Activated CD4-positive, alpha-beta memory T cell treated with anti-CD3 and anti-CD28 coated beads for 36 hours (primary cell): ENCODE results near the gene USP11. TPM values are rescaled to one million over a fixed set of nuclear protein-coding genes. Genes with fewer than 3 reads are reported as not detected.

Experiments
- CTCF ChIA-PET: fragments of 350-600 bp; sonication (Branson Sonifier 250); formaldehyde crosslinking; loops from one replicate; lab custom pipeline; 2021; ENCODE audit warnings: antibody characterized with exemption, inconsistent platforms; lab: Charles Lee
- POLR2A ChIA-PET: fragments of 350-600 bp; sonication (Branson Sonifier 250); formaldehyde crosslinking; loops from one replicate; lab custom pipeline; 2021; ENCODE audit warnings: antibody characterized with exemption; lab: Charles Lee
- DNase-seq: peaks from one replicate; pipeline ENCODE4 v3.0.0-alpha.2; 2020
- H3K27ac Mint-ChIP-seq: one replicate; pipeline ENCODE4 v1.8.0; 2021; ENCODE audit warnings: mixed read lengths
- H3K27me3 Mint-ChIP-seq: one replicate; pipeline ENCODE4 v1.8.0; 2021; ENCODE audit warnings: mixed read lengths
- H3K36me3 Mint-ChIP-seq: one replicate; pipeline ENCODE4 v1.8.0; 2021; ENCODE audit warnings: mixed read lengths
- H3K4me1 Mint-ChIP-seq: one replicate; pipeline ENCODE4 v1.8.0; 2021; ENCODE audit warnings: low read depth, mixed read lengths
- H3K4me3 Mint-ChIP-seq: one replicate; pipeline ENCODE4 v1.8.0; 2021; ENCODE audit warnings: mild to moderate bottlenecking, mixed read lengths
- H3K9me3 Mint-ChIP-seq: one replicate; pipeline ENCODE4 v1.8.0; 2021; ENCODE audit warnings: mixed read lengths
- intact Hi-C: fragments of 100-400 bp; cut with micrococcal nuclease; formaldehyde crosslinking; loops from one replicate; pipeline ENCODE4 v1.15.1; 2023
- total RNA-seq, 2 experiments: library from RNA; stranded (reverse); gene quantifications; one replicate each; pipeline ENCODE4 v1.2.3, GENCODE V29; 2021

Gene USP11
- total RNA-seq, 2 experiments from 2014 or later, result 25.7 to 27.7 TPM

DNA sequence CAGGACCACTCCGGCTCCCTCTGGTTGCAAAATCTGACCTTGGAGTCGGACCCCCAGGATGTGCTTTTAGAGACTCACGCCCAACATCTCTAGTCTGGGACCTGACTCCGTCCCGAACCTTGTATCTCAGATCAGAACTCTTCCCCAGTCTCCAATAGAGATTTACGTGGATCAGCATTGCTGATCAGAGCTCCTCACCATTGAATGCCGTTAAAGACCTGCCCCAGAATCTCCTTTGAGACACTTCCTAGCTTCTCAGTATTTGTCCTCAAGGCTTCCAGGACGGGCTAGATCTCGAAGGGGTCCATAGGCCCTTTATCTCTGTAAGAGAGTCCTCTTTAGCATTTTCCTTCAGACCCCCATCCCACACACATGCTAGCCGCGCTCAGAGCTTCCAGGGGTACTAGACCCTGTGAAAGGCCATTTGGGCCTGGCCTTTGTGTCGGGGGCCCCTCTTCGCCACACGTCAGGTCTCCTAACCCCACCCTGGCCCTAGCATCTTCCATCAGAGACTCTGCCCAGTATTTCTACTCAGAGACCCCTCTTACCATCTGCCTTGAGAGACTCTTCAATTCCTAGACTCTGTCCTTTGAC is 38.5 kb upstream of the USP11 start:
- POLR2A ChIA-PET, result interaction anchor here (1.2 to 1.3 kb wide), 2 partner anchors 11 to 41 kb away, joined by 4 to 5 read pairs; no protein-coding TSS in a partner anchor
- Mint-ChIP-seq H3K9me3 (no peaks in the 10 kb centered on the region), H3K27me3 (no peaks in the 10 kb centered on the region), H3K4me1 (peaks cover 47% of the 10 kb centered on the region), H3K4me3 (peak overlapping the region; percentile 92), H3K27ac (peak overlapping the region; percentile 91), H3K36me3 (peaks cover 31% of the 10 kb centered on the region)
- CTCF ChIA-PET, result interaction anchor here (1.0 to 1.8 kb wide), 3 partner anchors 190 to 329 kb away, joined by 4 to 7 read pairs (median 5); no protein-coding TSS in a partner anchor
- intact Hi-C loops, result loop anchor here (5.0 kb wide), 1 partner anchor 458 kb away; the partner anchor contains the start of gene ELK1
- DNase-seq, result no peak

DNA sequence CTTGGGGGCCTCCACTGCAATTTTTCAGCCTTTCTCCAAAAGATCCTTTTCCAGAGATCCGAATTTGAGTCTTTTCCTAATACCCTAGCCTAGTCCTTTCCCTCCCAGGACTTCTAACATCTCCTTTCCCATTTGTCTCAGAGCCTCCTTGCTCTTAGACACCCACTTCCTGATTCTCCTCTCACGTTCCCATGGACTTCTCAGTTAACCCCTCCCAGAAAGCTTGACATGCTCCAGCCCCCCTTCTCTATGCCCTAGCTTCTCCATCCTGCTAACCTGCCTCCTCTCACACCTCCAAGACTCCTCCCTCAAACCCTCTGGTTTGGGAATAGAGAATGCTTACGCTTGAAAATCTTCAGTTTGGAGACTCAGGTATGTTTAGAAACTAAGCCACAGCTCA is 36.7 kb upstream of the USP11 start:
- H3K4me3 Mint-ChIP-seq, result peak overlapping the region; percentile 92
- intact Hi-C loops, result no loop called here
- DNase-seq, result no peak
- CTCF ChIA-PET, result interaction anchor here (0.9 to 1.2 kb wide), 3 partner anchors 19 to 327 kb away, joined by 3 read pairs; no protein-coding TSS in a partner anchor
- H3K27me3 Mint-ChIP-seq, result no peaks in the 10 kb centered on the region
- H3K36me3 Mint-ChIP-seq, result peaks cover 37% of the 10 kb centered on the region
- POLR2A ChIA-PET, result interaction anchor here (1.1 kb wide), 1 partner anchor 188 kb away, joined by 4 read pairs; no protein-coding TSS in a partner anchor
- H3K4me1 Mint-ChIP-seq, result peaks cover 42% of the 10 kb centered on the region
- H3K27ac Mint-ChIP-seq, result peak overlapping the region; percentile 73
- H3K9me3 Mint-ChIP-seq, result no peaks in the 10 kb centered on the region

DNA sequence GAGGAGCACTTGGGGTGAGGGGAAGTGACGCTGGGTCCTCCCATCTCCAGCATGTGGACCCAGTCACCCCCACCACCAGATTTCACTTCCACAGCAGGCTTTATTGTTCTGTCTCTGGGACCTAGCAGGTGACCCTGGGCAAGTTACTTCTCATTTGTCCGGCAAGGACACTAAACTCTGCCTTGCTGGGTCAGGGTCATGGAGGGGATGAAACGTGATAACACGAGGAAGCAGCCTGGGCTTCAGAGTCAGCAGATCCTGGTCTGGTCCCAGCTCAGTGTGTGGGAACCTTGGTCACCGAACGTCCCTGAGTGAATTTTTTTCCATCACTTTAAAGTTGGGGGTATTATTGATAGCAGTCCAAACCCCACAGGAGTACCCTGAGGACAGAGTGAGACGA is 35.3 kb upstream of the USP11 start:
- CTCF ChIA-PET, result no interaction called here
- POLR2A ChIA-PET, result no interaction called here

DNA sequence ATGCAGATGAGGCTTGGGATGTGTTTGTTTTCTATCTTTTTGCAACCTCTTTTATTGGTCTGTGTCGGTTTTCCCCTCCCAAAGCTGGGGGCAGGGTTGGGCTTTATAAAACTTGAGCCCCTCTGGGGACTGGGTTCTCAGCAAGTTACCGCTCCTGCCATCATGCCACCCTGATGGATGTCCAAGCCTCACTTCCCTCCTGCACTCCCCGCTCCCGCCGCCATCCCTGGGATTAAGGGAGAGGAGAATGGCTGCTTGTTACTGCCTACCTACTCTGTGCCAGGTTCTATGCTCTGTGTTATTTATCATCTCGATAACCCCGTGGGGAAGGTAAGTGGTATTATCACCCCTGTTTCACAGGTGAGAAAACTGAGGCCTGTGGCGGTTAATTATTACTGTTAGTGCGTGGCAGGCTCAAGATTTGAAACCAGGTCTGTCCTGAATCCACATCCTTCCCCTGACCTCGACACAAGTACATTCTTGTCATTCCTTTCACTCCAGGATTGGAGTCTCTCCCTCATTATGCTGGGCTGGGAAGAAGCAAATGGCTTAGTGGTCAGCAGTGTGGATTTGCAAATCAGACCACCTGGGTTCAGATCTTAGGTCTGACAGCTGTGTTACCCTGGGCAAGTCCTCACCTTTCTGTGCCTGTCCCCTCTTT is 34.7 kb upstream of the USP11 start:
- POLR2A ChIA-PET, result no interaction called here
- H3K4me1 Mint-ChIP-seq, result peaks cover 37% of the 10 kb centered on the region
- no peak overlapping the region for H3K4me3 Mint-ChIP-seq
- H3K27me3 Mint-ChIP-seq, result no peaks in the 10 kb centered on the region
- peaks cover 48% of the 10 kb centered on the region for H3K36me3 Mint-ChIP-seq
- CTCF ChIA-PET, result no interaction called here
- no peak for DNase-seq
- no peaks in the 10 kb centered on the region for H3K9me3 Mint-ChIP-seq
- H3K27ac Mint-ChIP-seq, result peak overlapping the region; percentile 42
- intact Hi-C loops, result no loop called here

More for the DNA sequence above, 35.3 kb upstream of the USP11 start:
- intact Hi-C loops, result no loop called here
- Mint-ChIP-seq H3K27me3 (no peaks in the 10 kb centered on the region), H3K9me3 (no peaks in the 10 kb centered on the region), H3K4me3 (no peak overlapping the region), H3K4me1 (peaks cover 42% of the 10 kb centered on the region), H3K27ac (peak overlapping the region; percentile 73), H3K36me3 (peaks cover 48% of the 10 kb centered on the region)
- no peak for DNase-seq

DNA sequence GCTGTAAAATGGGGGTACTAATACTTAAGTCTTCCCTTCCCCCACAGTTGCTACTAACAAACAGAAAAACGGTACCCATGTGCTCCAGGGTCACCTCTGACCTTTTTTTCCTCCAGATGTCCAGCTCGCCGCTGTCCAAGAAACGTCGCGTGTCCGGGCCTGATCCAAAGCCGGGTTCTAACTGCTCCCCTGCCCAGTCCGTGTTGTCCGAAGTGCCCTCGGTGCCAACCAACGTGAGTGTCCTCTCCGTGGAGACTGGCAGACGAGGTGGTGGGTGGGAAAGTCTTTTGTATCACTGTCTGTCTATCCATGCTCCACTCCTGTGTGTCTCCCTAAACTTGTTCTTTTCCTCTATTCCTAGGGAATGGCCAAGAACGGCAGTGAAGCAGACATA is 34.1 kb upstream of the USP11 start:
- Mint-ChIP-seq H3K9me3 (no peaks in the 10 kb centered on the region), H3K27me3 (no peaks in the 10 kb centered on the region), H3K27ac (peak overlapping the region; percentile 42), H3K4me1 (peaks cover 34% of the 10 kb centered on the region), H3K4me3 (no peak overlapping the region), H3K36me3 (peaks cover 48% of the 10 kb centered on the region)
- ChIA-PET POLR2A (no interaction called here), CTCF (no interaction called here)
- intact Hi-C loops, result no loop called here
- no peak for DNase-seq

DNA sequence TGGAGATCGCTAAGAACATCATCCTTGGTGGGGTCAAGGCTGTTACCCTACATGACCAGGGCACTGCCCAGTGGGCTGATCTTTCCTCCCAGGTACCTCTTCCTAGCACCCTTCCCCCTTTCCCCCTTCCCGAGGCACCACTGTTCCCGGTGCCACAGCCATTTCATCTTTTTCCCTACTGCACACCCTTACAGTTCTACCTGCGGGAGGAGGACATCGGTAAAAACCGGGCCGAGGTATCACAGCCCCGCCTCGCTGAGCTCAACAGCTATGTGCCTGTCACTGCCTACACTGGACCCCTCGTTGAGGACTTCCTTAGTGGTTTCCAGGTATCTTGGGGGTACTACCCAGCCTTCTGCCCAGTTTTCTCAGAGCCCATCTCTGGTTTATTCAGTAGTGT is 33.5 kb upstream of the USP11 start:
- CTCF ChIA-PET, result no interaction called here
- Mint-ChIP-seq H3K9me3 (no peaks in the 10 kb centered on the region), H3K27me3 (no peaks in the 10 kb centered on the region), H3K4me3 (no peak overlapping the region), H3K27ac (no peak overlapping the region), H3K36me3 (peaks cover 51% of the 10 kb centered on the region), H3K4me1 (peaks cover 34% of the 10 kb centered on the region)
- POLR2A ChIA-PET, result no interaction called here
- intact Hi-C loops, result no loop called here
- DNase-seq, result no peak

DNA sequence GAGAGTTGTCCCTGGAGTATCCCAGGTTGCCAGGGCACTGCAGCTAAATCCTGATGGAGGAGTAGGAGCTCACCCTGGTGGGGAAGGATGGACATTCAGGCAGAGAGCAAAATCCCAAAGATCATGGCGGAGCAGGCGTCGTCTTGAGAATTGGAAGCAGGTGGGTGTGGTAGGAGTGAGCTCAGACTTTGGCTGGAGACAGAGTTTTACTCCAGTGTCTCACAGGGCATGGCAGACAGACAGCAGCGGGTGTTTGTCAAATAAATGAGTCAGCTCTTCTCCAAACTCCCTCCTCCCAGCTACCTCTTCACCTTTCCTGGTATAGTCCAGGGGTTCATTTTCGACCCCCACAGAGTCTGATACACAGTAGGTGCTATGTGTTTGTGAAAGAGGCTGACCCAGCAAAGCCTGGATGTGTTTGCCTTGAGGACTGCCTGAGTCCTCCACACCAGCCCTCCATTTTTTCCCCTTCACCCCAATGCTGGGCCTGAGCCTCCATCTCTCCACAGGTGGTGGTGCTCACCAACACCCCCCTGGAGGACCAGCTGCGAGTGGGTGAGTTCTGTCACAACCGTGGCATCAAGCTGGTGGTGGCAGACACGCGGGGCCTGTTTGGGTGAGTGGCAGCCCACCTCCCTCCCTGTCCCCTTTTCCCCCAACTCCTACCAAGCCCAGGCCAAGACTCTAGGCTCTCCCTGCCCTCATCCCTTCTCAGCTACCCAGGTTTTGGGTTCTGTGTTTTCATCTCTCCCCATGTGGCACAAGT is 32.2 kb upstream of the USP11 start:
- H3K4me3 Mint-ChIP-seq, result no peak overlapping the region
- H3K9me3 Mint-ChIP-seq, result no peaks in the 10 kb centered on the region
- intact Hi-C loops, result no loop called here
- ChIA-PET CTCF (interaction anchor here (0.9 to 1.4 kb wide), 3 partner anchors 17 to 184 kb away, joined by 3 to 5 read pairs (median 3); no protein-coding TSS in a partner anchor), POLR2A (interaction anchor here (1.3 kb wide), 1 partner anchor 15 kb away, joined by 4 read pairs; no protein-coding TSS in a partner anchor)
- no peaks in the 10 kb centered on the region for H3K27me3 Mint-ChIP-seq
- peaks cover 52% of the 10 kb centered on the region for H3K36me3 Mint-ChIP-seq
- no peak for DNase-seq
- peak overlapping the region; percentile 13 for H3K27ac Mint-ChIP-seq
- H3K4me1 Mint-ChIP-seq, result peaks cover 30% of the 10 kb centered on the region

DNA sequence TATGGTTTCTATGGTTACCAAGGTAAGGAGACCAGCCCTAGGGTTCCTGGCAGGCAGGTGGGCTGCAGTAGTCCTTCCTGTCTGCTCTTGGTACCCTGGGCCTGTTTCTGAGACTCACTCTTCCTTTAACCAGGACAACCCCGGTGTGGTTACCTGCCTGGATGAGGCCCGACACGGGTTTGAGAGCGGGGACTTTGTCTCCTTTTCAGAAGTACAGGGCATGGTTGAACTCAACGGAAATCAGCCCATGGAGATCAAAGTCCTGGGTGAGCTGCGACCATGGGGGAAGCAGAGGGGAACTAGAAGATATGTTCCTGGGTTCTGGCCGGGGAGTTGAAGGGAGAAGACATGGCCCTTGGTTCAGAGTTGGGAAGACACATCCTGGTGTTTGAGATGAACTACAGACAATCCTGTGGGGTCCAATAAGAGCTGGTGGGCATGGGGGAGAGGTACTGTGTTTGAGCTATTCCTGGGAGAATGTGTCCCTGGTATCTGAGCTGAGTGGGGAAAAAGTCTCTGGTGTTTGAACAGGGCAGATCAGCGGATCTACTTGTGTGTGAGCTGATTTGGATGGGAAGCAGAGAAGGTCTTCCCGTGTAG is 31.4 kb upstream of the USP11 start:
- POLR2A ChIA-PET, result interaction anchor here (0.6 to 0.8 kb wide), 2 partner anchors 8 to 83 kb away, joined by 3 to 4 read pairs; no protein-coding TSS in a partner anchor
- Mint-ChIP-seq H3K27ac (no peak overlapping the region), H3K4me1 (peaks cover 26% of the 10 kb centered on the region)

DNA sequence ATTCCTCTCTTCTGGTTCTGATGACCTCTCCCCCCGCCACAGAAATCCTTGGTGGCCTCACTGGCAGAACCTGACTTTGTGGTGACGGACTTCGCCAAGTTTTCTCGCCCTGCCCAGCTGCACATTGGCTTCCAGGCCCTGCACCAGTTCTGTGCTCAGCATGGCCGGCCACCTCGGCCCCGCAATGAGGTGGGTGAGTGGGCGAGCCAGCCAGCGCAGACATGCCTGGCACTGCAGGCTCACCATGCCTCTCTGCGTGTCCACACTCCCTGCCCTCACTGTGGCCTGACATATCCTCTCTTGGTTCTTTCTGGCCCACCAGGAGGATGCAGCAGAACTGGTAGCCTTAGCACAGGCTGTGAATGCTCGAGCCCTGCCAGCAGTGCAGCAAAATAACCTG is 30.5 kb upstream of the USP11 start:
- Mint-ChIP-seq H3K27ac (no peak overlapping the region), H3K36me3 (peaks cover 48% of the 10 kb centered on the region), H3K4me1 (peaks cover 17% of the 10 kb centered on the region), H3K4me3 (no peak overlapping the region), H3K9me3 (no peaks in the 10 kb centered on the region), H3K27me3 (no peaks in the 10 kb centered on the region)
- intact Hi-C loops, result no loop called here
- no peak for DNase-seq
- ChIA-PET POLR2A (no interaction called here), CTCF (interaction anchor here (1.3 to 1.4 kb wide), 2 partner anchors 110 to 183 kb away, joined by 4 to 5 read pairs; no protein-coding TSS in a partner anchor)

More for the DNA sequence above, 31.4 kb upstream of the USP11 start:
- H3K36me3 Mint-ChIP-seq, result peaks cover 50% of the 10 kb centered on the region
- no peak overlapping the region for H3K4me3 Mint-ChIP-seq
- no peaks in the 10 kb centered on the region for H3K27me3 Mint-ChIP-seq
- H3K9me3 Mint-ChIP-seq, result no peaks in the 10 kb centered on the region
- intact Hi-C loops, result no loop called here
- DNase-seq, result no peak
- CTCF ChIA-PET, result interaction anchor here (1.2 to 1.4 kb wide), 3 partner anchors 111 to 184 kb away, joined by 3 to 5 read pairs (median 4); no protein-coding TSS in a partner anchor

DNA sequence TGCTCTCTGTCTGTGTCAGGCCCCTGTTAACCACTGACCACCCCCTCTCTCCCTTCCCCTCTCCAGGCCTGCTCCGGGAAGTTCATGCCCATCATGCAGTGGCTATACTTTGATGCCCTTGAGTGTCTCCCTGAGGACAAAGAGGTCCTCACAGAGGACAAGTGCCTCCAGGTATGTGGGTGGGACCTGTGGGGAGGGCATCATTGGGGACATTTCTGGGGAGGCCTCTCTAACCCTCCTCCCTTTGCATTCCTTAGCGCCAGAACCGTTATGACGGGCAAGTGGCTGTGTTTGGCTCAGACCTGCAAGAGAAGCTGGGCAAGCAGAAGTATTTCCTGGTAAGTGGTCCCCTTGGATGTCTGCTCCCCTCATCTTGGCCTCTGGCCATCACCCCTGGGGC is 29.9 kb upstream of the USP11 start:
- peaks cover 46% of the 10 kb centered on the region for H3K36me3 Mint-ChIP-seq
- intact Hi-C loops, result no loop called here
- ChIA-PET POLR2A (no interaction called here), CTCF (no interaction called here)
- no peak overlapping the region for H3K4me3 Mint-ChIP-seq
- DNase-seq, result no peak
- no peak overlapping the region for H3K27ac Mint-ChIP-seq
- H3K9me3 Mint-ChIP-seq, result no peaks in the 10 kb centered on the region
- H3K27me3 Mint-ChIP-seq, result no peaks in the 10 kb centered on the region
- H3K4me1 Mint-ChIP-seq, result peaks cover 14% of the 10 kb centered on the region

DNA sequence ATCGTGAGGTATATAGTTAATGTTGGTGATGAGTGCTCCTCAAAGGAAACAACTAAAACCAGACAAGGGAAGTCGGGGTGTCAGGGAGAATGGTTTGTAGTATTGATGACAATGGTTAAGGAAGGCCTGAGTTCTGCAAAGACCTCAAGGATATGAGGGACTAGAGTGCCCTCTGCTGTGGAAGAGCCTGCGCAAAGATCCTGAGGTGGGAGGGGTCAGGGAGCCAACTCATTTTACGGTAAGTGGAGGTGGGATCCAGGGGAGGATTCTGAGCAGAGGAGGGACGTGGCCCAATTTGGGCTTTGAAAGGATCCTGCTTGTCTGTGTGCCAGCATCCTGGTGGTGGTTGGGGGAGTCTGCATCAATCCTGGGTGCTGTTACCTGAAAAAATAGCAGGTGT is 27.8 kb upstream of the USP11 start:
- Mint-ChIP-seq H3K4me3 (no peak overlapping the region), H3K9me3 (no peaks in the 10 kb centered on the region), H3K36me3 (peaks cover 47% of the 10 kb centered on the region), H3K27ac (no peak overlapping the region), H3K4me1 (peaks cover 10% of the 10 kb centered on the region), H3K27me3 (no peaks in the 10 kb centered on the region)
- no peak for DNase-seq
- POLR2A ChIA-PET, result interaction anchor here (1.3 kb wide), 1 partner anchor 11 kb away, joined by 4 read pairs; no protein-coding TSS in a partner anchor
- CTCF ChIA-PET, result no interaction called here
- intact Hi-C loops, result no loop called here
